SH-SY5Y (cell line): ENCODE results near the gene EIF3M.

Experiments used
- GATA2 ChIP-seq: IDR thresholded peaks from 2 replicates; pipeline ENCODE4 v1.6.1; 2011; ENCODE audit warnings: mild to moderate bottlenecking, low read depth, low read length
- GATA3 ChIP-seq: IDR thresholded peaks from 2 replicates; pipeline ENCODE4 v1.6.1; 2011; ENCODE audit warnings: low read depth, mild to moderate bottlenecking, low read length, moderate library complexity

The EIF3M gene

GRCh38 chr11:32580967-32581366, 2.7 kb upstream of the EIF3M start:
- TF ChIP-seq GATA2 (no peak), GATA3 (no peak)

- TF ChIP-seq GATA3 (no peak), GATA2 (no peak)
These were observed 2.1 kb upstream of the EIF3M start for GRCh38 chr11:32581556-32581955.

- TF ChIP-seq GATA3, result no peak
These were observed 1.3 kb downstream of the EIF3M start for GRCh38 chr11:32584921-32585320.

DNA sequence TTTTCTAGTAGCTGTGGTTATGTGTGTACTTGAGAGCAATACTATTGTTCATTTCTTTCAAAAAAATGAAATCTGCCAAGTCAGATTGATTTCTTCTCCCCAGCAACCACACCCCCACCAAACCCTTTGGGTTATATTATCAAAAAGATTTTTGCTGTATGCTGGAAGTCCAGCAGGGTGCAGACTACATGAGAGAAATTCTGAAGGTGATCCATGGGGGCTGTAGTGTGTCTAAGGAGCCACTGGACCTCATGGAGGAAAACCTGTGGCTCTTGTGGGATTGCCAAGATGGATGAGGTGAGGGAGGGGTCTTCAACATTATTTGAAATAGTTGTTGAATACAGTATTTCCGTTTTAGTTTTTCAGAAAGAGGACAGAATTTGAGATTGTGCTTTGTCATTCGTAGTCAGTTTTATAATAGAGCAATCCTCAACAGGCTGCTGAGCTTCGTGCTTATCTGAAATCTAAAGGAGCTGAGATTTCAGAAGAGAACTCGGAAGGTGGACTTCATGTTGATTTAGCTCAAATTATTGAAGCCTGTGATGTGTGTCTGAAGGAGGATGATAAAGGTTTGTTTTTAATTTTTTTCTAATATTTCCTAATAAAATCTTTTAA, 3.1 kb downstream of the EIF3M start:
- 0 out of 2 replicates have a peak, but pooled peaks have one; percentile 15 for TF ChIP-seq GATA2
- no peak for TF ChIP-seq GATA3

GRCh38 chr11:32594272-32594671, 10.6 kb downstream of the EIF3M start:
- no peak for TF ChIP-seq GATA2
- TF ChIP-seq GATA3, result no peak

DNA sequence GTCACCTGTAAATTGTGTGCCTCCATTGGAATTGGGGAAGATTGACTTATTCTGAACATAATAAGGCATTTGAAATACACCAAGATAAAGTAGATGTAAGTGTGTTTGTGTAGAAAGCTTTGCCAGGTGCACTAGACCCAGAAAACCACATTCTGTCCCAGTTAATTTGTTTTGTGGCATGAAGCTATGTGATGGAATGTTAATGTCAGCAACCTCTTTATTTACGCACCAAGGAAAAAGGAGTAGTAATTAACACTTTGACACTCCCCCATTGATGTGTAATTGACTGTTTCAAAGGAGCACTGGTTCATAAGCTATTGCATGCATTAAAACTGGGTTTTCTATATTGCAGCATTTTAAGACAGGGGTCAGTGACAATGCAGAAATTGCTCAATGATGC, 14.3 kb downstream of the EIF3M start:
- TF ChIP-seq GATA3, result no peak
- TF ChIP-seq GATA2, result no peak

DNA sequence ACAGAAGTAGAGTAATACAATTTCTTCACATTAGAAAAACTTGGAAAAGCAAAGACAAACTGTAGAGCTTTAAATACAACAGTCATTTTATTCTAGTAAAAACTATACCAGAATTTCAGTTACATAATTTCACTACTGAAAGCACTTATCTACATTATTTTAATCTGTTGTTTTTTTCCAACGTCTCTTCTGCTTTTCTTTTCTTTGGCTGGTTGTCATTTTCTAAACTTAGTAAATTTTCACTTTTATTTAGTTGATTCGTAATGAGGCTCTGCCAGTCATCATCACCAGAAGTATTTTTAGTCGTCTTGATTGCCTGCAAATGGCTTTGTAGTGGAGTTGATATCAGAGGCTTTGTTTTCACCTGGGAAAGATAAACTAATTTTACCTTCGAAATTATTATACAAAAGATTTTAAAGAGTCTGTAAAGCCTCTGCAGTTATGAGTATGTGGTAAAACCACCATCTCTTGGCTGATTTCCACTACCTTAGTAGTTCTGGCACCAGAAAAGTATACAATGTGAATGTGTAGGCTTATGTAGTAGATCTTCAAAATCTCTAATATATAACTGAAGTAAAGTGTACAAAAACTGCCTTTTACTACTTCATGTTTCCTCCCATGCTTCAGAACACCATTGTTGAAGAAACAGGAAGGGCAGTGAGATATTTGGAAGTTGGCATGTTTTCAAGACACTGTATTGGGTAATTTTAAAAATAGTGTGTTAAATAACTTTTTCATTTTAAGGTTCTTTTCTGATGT, 19.2 kb downstream of the EIF3M start:
- TF ChIP-seq GATA3 (no peak), GATA2 (no peak)

- TF ChIP-seq GATA2, result no peak
- TF ChIP-seq GATA3, result no peak
These were observed 22.6 kb downstream of the EIF3M start for GRCh38 chr11:32606220-32606619.

DNA sequence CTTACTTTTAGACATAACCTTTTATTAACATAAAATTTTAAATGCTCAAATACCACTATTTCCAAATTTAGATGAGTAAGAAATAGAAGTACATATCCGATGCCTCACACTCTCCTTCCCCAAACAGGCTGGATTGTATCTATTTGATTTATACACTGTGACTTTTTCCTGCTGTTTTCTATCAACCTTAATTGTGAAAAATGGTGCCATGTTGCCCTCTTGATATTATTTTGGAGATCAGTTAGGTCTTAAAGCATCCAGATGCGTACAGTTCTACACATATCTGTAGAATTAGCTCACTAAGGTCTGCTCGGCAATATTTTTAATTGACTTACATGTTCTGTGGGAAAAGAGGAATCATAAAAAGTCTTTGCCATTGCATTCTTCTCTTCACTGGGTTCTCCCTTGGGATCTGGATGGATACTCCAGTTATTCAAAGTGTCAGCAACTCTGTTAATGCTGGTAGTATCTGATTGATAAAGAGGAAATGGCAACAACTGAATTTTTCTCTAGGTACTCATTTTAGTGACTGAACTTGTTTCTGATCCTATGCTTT, 27.2 kb downstream of the EIF3M start:
- no peak for TF ChIP-seq GATA3
- TF ChIP-seq GATA2, result no peak

DNA sequence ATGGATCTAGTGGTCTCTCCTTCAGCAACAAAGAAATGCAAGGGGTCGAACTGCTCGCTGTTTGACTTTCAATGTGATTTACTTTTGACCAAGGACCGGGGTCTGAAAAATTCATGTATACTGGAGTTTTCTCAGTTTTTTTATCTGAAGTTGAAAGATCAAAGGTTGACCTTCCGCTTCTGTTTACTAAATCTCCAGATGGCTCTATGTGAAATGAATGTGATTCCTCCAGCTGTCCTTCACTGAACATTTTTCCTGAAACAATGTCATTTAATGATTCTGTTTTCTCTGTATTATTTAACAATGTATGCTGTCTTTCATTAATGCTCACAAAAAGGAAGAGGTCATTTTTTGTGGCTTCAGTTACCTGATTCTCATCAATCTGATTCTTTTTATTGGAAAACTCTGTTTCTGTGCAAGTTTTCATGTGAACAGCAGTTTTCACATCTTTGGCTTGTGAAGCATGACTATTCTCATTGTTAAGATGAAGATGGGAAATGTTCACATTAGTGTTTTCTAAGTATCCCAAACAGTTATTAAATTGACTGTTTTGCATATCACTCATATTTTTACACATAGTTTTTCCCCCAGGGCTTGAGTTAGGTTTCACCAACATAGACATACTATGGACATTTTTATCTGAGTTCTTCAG, 30.0 kb downstream of the EIF3M start:
- TF ChIP-seq GATA3 (no peak), GATA2 (no peak)

GRCh38 chr11:32615422-32615821, 31.8 kb downstream of the EIF3M start:
- TF ChIP-seq GATA2, result no peak
- no peak for TF ChIP-seq GATA3

DNA sequence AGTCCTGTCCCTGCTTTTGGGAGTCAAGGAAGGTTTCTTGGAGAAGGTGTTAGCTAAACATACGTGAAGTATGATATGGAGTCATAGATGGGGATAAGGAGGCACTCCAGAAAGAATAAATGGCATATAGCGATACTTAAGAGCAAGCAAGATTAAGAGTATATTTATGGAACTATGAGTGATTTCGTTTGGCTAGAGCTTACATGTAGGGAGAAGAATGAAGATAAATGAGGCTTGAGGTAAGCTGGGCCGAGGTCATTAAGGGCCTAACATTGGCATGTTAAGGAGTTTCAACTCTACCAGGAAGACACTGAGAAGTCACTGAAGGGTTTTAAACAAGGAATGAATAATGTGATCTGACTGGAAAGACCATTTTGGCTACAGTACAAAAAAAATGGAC, 33.3 kb downstream of the EIF3M start:
- TF ChIP-seq GATA2, result no peak
- no peak for TF ChIP-seq GATA3

GRCh38 chr11:32630844-32631243, 47.2 kb downstream of the EIF3M start:
- TF ChIP-seq GATA3 (no peak), GATA2 (no peak)

GRCh38 chr11:32635819-32636218, 52.2 kb downstream of the EIF3M start:
- TF ChIP-seq GATA3 (no peak), GATA2 (no peak)

DNA sequence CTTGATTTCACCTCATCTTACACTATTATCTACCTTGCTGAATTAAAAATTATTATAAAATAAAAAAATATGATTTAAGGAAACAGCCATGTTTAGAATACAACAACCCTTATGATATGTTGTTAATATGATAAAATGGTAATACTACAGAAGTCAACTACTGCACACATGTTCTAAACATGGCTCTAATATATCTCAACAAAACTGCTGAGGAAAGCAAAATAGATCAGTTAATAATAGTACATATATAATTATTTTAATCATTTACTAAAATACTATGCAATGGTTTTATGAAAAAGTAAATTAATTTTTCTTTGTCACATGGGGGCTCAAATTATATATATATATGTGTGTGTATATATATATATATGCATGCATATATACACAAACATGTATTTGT, 57.7 kb downstream of the EIF3M start:
- TF ChIP-seq GATA2, result no peak

- TF ChIP-seq GATA3, result no peak
These were observed 59.9 kb downstream of the EIF3M start for GRCh38 chr11:32643526-32643925.
